Pancreas (tissue), 10 donors: Measurements from ENCODE around the gene HIP1R. TPM values are rescaled to one million over a fixed set of nuclear protein-coding genes. Genes with fewer than 3 reads are reported as not detected.
A peak's percentile ranks its signal among the peaks of the same experiment; 100 is the strongest.

Experiments used
- ATAC-seq, 4 donors: fragments of 200-7000 bp; cut with Tn5 transposase; one replicate each; pipeline versions ENCODE4 v1.8.0 to v1.9.1; 2020; ENCODE audit warnings: mild to moderate bottlenecking in 4 of 4, moderate library complexity in 4 of 4
- DNase-seq, 6 donors: peaks; one replicate each; pipeline ENCODE4 v3.0.0-alpha.2; 2020
- FAIRE-seq: peaks from 2 replicates; lab custom pipeline; 2012; peaks lifted over from hg19 to GRCh38; lab: Jason Lieb, UNC
- H3K27ac ChIP-seq, 4 donors: fragments of 200-600 bp; sonication (generic); 1 replicate in 3 of 4; 2 replicates in 1 of 4; pipeline versions ENCODE4 v1.5.0 to v1.8.0; 2020
- H3K27me3 ChIP-seq, 4 donors: fragments of 200-600 bp; one replicate each; pipeline ENCODE4 v1.8.0; 2021
- H3K36me3 ChIP-seq, 3 donors: fragments of 200-600 bp; sonication (generic) in 1 of 3; one replicate each; pipeline versions ENCODE4 v1.5.0 to v1.8.0; 2020 to 2021
- H3K4me1 ChIP-seq, 3 donors: fragments of 200-600 bp; one replicate each; pipeline ENCODE4 v1.8.0; 2021
- H3K4me3 ChIP-seq, 4 donors: fragments of 200-600 bp; sonication (generic) in 2 of 4; one replicate each; pipeline versions ENCODE4 v1.5.0 to v1.8.0; 2020 to 2021
- H3K9me3 ChIP-seq, 4 donors: fragments of 200-600 bp; one replicate each; pipeline ENCODE4 v1.8.0; 2021
- CTCF ChIP-seq, 4 donors: fragments of 200-600 bp; sonication (generic) in 3 of 4; IDR thresholded peaks; one replicate each; pipeline versions ENCODE4 v1.5.0 to v1.8.0; 2021; ENCODE audit warnings: antibody characterized with exemption in 4 of 4
- WGBS, 2 donors: extraction: QIAGEN DNeasy Blood & Tissue Kit; methylation state at CpG; one replicate each; pipeline ENCODE4 v1.1.7; 2013; 5-methylcytosine and 5-hydroxymethylcytosine counted together
- intact Hi-C, 3 donors: fragments of 100-400 bp; cut with DNase I; formaldehyde crosslinking; loops; one replicate each; pipeline versions ENCODE4 v1.11.1 to v1.14.2; 2022
- polyA plus RNA-seq, 2 donors: library from polyadenylated mRNA; stranded (reverse); fragments of 200-250 nt; gene quantifications; one replicate each; pipeline ENCODE4 v1.2.3, GENCODE V29; 2013
- total RNA-seq, 6 donors: library from RNA; stranded (reverse); fragmentation: NEBNext Ultra II Directional in 4 of 6; extraction: Animal tissue kit (Norgen Biotek cat#: 25700) in 4 of 6; gene quantifications; one replicate each; pipeline versions ENCODE4 v1.2.1 to v1.2.4, GENCODE V29; 2021 to 2023
- donor health status: healthy with polysubstance abuse.
- donor health status: DM: no; HTN: no; CAD: no; lungs with moderate emphysema.
- donor health status: DM: no; HTN: no; CAD: no.
- donor health status: control.
- donor health status: control.
- donor health status: Bipolar disorder and iron deficiency.
- donor health status: DM: yes; HTN: yes; CAD: no.
- donor health status: DM: no; HTN: no; CAD: no.
- donor health status: DM: no; HTN: no; CAD: no.
- donor health status: DM: yes; HTN: yes; CAD: no.

The HIP1R gene
- total and polyA plus RNA-seq, 8 donors, result 41.0 to 206 (median 50.8) TPM

- H3K9me3 ChIP-seq, result no peaks in the 10 kb centered on the region
- H3K4me3 ChIP-seq, result peak overlapping the region; percentile 46 to 89 (median 68)
- 1 to 2% methylated on average over 18 to 43 of the region's 43 CpGs for WGBS, 2 donors
- peaks cover 25 to 37% (median 35%) of the 10 kb centered on the region in 3 donors for H3K4me1 ChIP-seq
- no peaks in the 10 kb centered on the region for H3K27me3 ChIP-seq
- FAIRE-seq (no peak), DNase-seq (peak in 2 of 6 donors; percentile 59 to 81), ATAC-seq (peak; percentile 8 to 49 (median 20))
- TF ChIP-seq CTCF (IDR thresholded peaks at IDR 0.05), result no peak
- H3K36me3 ChIP-seq, result no peaks in the 10 kb centered on the region
- H3K27ac ChIP-seq, result peak overlapping the region; percentile 57 to 93 (median 79)
- intact Hi-C loops, result no loop called here
These were observed 431 bp downstream of the HIP1R start for GRCh38 chr12:122835750-122836026.

DNA sequence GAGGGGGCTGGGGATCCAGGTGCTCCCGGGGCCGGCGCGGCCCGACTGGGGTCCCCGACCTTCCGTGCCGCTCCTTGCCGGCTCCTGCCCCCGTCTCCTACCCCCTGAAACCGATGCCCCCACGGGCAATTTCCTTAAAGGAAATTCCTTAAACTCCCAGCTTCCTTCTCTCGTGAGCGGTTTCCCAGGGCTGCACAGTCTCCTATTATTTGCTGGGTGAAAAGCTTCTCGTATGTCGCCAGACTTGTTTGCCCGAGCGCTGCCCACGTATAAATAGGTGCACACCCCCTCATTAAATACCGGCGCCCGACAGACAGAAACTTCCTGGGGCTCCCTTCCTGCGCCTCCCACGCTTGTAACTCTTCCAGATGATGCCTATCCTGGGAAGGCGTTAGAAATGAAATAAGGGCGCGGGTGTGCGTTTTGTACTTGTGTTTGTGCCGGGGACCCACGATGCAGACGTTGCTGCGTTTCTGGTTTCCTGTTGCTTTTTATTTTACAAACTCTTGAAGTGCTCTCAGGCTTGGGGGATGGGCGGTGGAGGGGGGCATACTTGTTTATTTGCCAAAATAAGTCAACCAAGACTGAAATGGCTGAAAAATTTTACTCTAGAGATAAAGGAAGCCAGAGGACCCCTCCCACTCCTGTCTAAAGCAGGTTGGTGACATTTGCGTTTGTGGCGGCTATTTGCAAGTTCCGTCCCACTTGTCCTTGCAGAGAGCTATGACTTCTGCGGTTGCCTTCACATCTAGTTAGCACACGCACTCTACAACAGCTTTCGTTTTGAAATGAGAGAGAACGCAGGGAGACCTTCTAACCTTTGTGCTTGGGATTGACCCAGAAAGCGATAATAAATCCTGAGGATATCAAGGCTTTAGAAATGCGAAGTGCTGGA lies 1.0 kb downstream of the HIP1R start:
- TF ChIP-seq CTCF (IDR thresholded peaks at IDR 0.05), result no peak
- WGBS, 2 donors, result 1% methylated on average over 42 of the region's 42 CpGs
- no peaks in the 10 kb centered on the region for H3K27me3 ChIP-seq
- no peaks in the 10 kb centered on the region for H3K9me3 ChIP-seq
- peak; percentile 30 to 49 (median 44) for ATAC-seq
- FAIRE-seq, result no peak
- peaks cover 29 to 43% (median 41%) of the 10 kb centered on the region in 3 donors for H3K4me1 ChIP-seq
- peak in 3 of 6 donors; percentile 44 to 68 (median 54) for DNase-seq
- no peaks in the 10 kb centered on the region for H3K36me3 ChIP-seq
- H3K27ac ChIP-seq, result peak overlapping the region; percentile 57 to 93 (median 79)
- intact Hi-C loops, result no loop called here
- peak overlapping the region; percentile 46 to 89 (median 68) for H3K4me3 ChIP-seq

DNA sequence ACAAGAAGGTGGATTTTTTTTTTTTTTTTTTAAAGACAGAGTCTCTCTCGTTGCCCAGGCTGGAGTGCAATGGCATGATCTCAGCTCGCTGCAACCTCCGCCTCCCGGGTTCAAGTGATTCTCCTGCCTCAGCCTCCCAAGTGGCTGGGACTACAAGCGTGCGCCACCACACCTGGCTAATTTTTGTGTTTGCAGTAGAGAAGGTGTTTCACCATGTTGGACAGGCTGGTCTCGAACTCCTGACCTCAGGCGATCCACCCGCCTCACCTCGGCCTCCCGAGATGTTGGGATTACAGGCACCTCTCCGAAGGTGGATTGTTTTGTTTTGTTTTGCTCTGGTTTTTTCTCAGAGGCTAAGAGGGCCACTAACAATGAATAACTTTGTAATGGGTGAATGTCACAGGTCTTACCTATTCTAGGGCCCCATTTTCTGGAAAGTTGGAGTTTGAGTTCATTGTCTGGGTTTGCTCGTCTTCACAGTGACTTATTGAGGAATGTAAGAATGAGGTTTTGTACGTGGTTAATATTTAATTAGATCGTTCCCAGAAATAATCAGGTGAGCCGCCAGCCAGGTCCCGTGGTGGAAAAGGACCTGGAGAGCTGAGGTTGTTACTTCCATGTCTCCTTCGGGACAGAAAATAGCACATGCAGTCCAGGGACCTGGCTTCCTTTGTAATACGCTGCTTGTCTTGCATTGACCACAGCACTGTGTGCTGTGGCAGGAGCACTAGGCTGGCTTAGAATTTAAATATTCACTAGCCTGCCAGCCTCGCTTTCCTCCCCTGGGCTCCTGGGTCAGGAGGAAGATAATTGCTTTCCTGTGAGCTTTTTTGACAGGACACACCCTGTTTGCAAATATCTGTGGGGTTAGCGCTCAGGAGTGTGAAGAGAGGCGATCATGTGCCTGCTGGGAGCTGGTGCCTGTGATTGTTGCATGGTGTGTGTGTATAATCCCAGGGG lies 2.3 kb downstream of the HIP1R start:
- WGBS, 2 donors, result 23 to 24% methylated on average over 22 of the region's 22 CpGs
- H3K9me3 ChIP-seq, result no peaks in the 10 kb centered on the region
- ATAC-seq (peak; percentile 11 to 35 (median 27)), FAIRE-seq (no peak), DNase-seq (peak in 4 of 6 donors; percentile 51 to 66 (median 58))
- intact Hi-C loops, result no loop called here
- H3K27ac ChIP-seq, result peak overlapping the region; percentile 57 to 93 (median 79)
- H3K36me3 ChIP-seq, result no peaks in the 10 kb centered on the region
- peak overlapping the region in 2 of 4 donors; percentile 67 to 68 for H3K4me3 ChIP-seq
- peaks cover 35 to 55% (median 52%) of the 10 kb centered on the region in 3 donors for H3K4me1 ChIP-seq
- TF ChIP-seq CTCF (IDR thresholded peaks at IDR 0.05), result no peak
- no peaks in the 10 kb centered on the region for H3K27me3 ChIP-seq

DNA sequence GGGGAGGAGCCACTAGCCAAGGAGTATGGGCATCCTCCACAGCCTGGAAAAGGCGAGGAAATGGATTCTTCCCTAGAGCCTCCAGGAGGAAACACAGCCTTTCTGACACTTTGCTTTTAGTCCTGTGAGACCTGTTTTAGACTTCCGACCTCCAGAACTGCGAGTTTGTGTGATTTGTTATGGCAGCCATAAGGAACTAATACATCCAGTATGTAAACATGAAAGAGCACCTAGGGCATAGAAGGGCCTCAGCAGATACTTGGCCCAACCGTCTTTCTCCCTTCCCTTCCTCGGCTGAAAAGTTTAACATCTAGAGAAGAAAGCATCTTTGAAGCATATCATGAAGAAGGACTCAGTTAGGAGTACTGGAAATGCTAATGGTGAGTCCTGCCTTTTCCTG lies 3.6 kb downstream of the HIP1R start:
- no peaks in the 10 kb centered on the region for H3K36me3 ChIP-seq
- H3K4me1 ChIP-seq, result peaks cover 47 to 68% (median 52%) of the 10 kb centered on the region in 3 donors
- TF ChIP-seq CTCF (IDR thresholded peaks at IDR 0.05), result no peak
- DNase-seq, result no peak
- no peaks in the 10 kb centered on the region for H3K9me3 ChIP-seq
- no peak for ATAC-seq
- no peaks in the 10 kb centered on the region for H3K27me3 ChIP-seq
- FAIRE-seq, result no peak
- intact Hi-C loops, result no loop called here
- WGBS, 2 donors, result 87 to 92% methylated on average over 5 of the region's 5 CpGs
- H3K27ac ChIP-seq, result peak overlapping the region in 3 of 4 donors; percentile 19 to 93 (median 88)
- H3K4me3 ChIP-seq, result no peak overlapping the region
